Activated naive CD4-positive, alpha-beta T cell treated with anti-CD3 and anti-CD28 coated beads for 36 hours (primary cell): Measurements from ENCODE around the gene GPR42. TPM values are rescaled to one million over a fixed set of nuclear protein-coding genes. Genes with fewer than 3 reads are reported as not detected.

ENCODE experiments used
- CTCF ChIA-PET: fragments of 350-600 bp; sonication (Branson Sonifier 250); formaldehyde crosslinking; loops from one replicate; lab custom pipeline; 2021; ENCODE audit warnings: antibody characterized with exemption; lab: Charles Lee
- DNase-seq: peaks from one replicate; pipeline ENCODE4 v3.0.0-alpha.2; 2020
- H3K27ac Mint-ChIP-seq: one replicate; pipeline ENCODE4 v1.8.0; 2021; ENCODE audit warnings: mild to moderate bottlenecking, mixed read lengths
- H3K27me3 Mint-ChIP-seq: one replicate; pipeline ENCODE4 v1.8.0; 2021; ENCODE audit warnings: low read depth, mixed read lengths
- H3K36me3 Mint-ChIP-seq: one replicate; pipeline ENCODE4 v1.8.0; 2021; ENCODE audit warnings: low read depth, mixed read lengths
- H3K4me1 Mint-ChIP-seq: one replicate; pipeline ENCODE4 v1.8.0; 2021; ENCODE audit warnings: low read depth, mixed read lengths
- H3K4me3 Mint-ChIP-seq: one replicate; pipeline ENCODE4 v1.8.0; 2021; ENCODE audit warnings: mild to moderate bottlenecking, moderate library complexity, mixed read lengths
- H3K9me3 Mint-ChIP-seq: one replicate; pipeline ENCODE4 v1.8.0; 2021; ENCODE audit warnings: mixed read lengths
- intact Hi-C: fragments of 100-400 bp; cut with micrococcal nuclease; formaldehyde crosslinking; loops from one replicate; pipeline ENCODE4 v1.15.1; 2023
- total RNA-seq, 2 experiments: library from RNA; stranded (reverse); gene quantifications; one replicate each; pipeline ENCODE4 v1.2.3, GENCODE V29; 2021

Gene GPR42
- total RNA-seq, 2 experiments from 2014 or later, result 0.17 to 0.30 TPM

GRCh38 chr19:35404879-35405622 is 34.2 kb downstream of the GPR42 start:
- Mint-ChIP-seq H3K36me3 (no peaks in the 10 kb centered on the region), H3K4me1 (no peaks in the 10 kb centered on the region), H3K27me3 (no peaks in the 10 kb centered on the region), H3K9me3 (no peaks in the 10 kb centered on the region), H3K27ac (no peak overlapping the region), H3K4me3 (no peak overlapping the region)
- intact Hi-C loops, result no loop called here
- DNase-seq, result peak; percentile 53
- CTCF ChIA-PET, result interaction anchor here (1.0 kb wide), 1 partner anchor 63 kb away, joined by 3 read pairs; no protein-coding TSS in a partner anchor

- Mint-ChIP-seq H3K27me3 (no peaks in the 10 kb centered on the region), H3K9me3 (no peaks in the 10 kb centered on the region), H3K4me1 (no peaks in the 10 kb centered on the region), H3K4me3 (no peak overlapping the region), H3K36me3 (no peaks in the 10 kb centered on the region), H3K27ac (no peak overlapping the region)
- CTCF ChIA-PET, result interaction anchor here (0.6 kb wide), 1 partner anchor 1064 kb away, joined by 3 read pairs; no protein-coding TSS in a partner anchor
- intact Hi-C loops, result no loop called here
- DNase-seq, result no peak
Observed at GRCh38 chr19:35407619-35408018, 36.8 kb downstream of the GPR42 start.

- no peaks in the 10 kb centered on the region for H3K27me3 Mint-ChIP-seq
- no peaks in the 10 kb centered on the region for H3K9me3 Mint-ChIP-seq
- H3K4me3 Mint-ChIP-seq, result no peak overlapping the region
- DNase-seq, result no peak
- no peaks in the 10 kb centered on the region for H3K4me1 Mint-ChIP-seq
- no peak overlapping the region for H3K27ac Mint-ChIP-seq
- intact Hi-C loops, result no loop called here
- H3K36me3 Mint-ChIP-seq, result no peaks in the 10 kb centered on the region
- CTCF ChIA-PET, result no interaction called here
Observed at GRCh38 chr19:35408284-35409171, 37.7 kb downstream of the GPR42 start.

GRCh38 chr19:35409191-35409590 is 38.3 kb downstream of the GPR42 start:
- Mint-ChIP-seq H3K4me1 (no peaks in the 10 kb centered on the region), H3K4me3 (no peak overlapping the region), H3K27me3 (no peaks in the 10 kb centered on the region), H3K27ac (no peak overlapping the region), H3K36me3 (no peaks in the 10 kb centered on the region), H3K9me3 (no peaks in the 10 kb centered on the region)
- CTCF ChIA-PET, result no interaction called here
- intact Hi-C loops, result no loop called here
- DNase-seq, result no peak

- Mint-ChIP-seq H3K4me3 (no peak overlapping the region), H3K4me1 (no peaks in the 10 kb centered on the region), H3K9me3 (no peaks in the 10 kb centered on the region), H3K27ac (no peak overlapping the region), H3K27me3 (no peaks in the 10 kb centered on the region), H3K36me3 (no peaks in the 10 kb centered on the region)
- no peak for DNase-seq
- intact Hi-C loops, result no loop called here
- CTCF ChIA-PET, result no interaction called here
Observed at GRCh38 chr19:35410487-35410886, 39.6 kb downstream of the GPR42 start.

- Mint-ChIP-seq H3K27me3 (no peaks in the 10 kb centered on the region), H3K4me3 (no peak overlapping the region), H3K9me3 (no peaks in the 10 kb centered on the region), H3K4me1 (no peaks in the 10 kb centered on the region), H3K27ac (no peak overlapping the region), H3K36me3 (no peaks in the 10 kb centered on the region)
- CTCF ChIA-PET, result no interaction called here
- no peak for DNase-seq
- intact Hi-C loops, result no loop called here
Observed at GRCh38 chr19:35414442-35414841, 43.6 kb downstream of the GPR42 start.

GRCh38 chr19:35416331-35416730 is 45.5 kb downstream of the GPR42 start:
- Mint-ChIP-seq H3K4me1 (no peaks in the 10 kb centered on the region), H3K27ac (no peak overlapping the region), H3K36me3 (no peaks in the 10 kb centered on the region), H3K9me3 (no peaks in the 10 kb centered on the region), H3K27me3 (no peaks in the 10 kb centered on the region), H3K4me3 (no peak overlapping the region)
- intact Hi-C loops, result no loop called here
- no peak for DNase-seq
- CTCF ChIA-PET, result no interaction called here

GRCh38 chr19:35417278-35417677 is 46.4 kb downstream of the GPR42 start:
- no peak for DNase-seq
- CTCF ChIA-PET, result interaction anchor here (0.6 kb wide), 1 partner anchor 57 kb away, joined by 4 read pairs; no protein-coding TSS in a partner anchor
- no peak overlapping the region for H3K4me3 Mint-ChIP-seq
- intact Hi-C loops, result no loop called here
- H3K4me1 Mint-ChIP-seq, result no peaks in the 10 kb centered on the region
- no peak overlapping the region for H3K27ac Mint-ChIP-seq
- no peaks in the 10 kb centered on the region for H3K36me3 Mint-ChIP-seq
- no peaks in the 10 kb centered on the region for H3K9me3 Mint-ChIP-seq
- no peaks in the 10 kb centered on the region for H3K27me3 Mint-ChIP-seq

- CTCF ChIA-PET, result interaction anchor here (1.0 to 1.1 kb wide), 2 partner anchors 12 to 77 kb away, joined by 3 read pairs; no protein-coding TSS in a partner anchor
- H3K9me3 Mint-ChIP-seq, result no peaks in the 10 kb centered on the region
- H3K4me3 Mint-ChIP-seq, result no peak overlapping the region
Observed at GRCh38 chr19:35417713-35418534, 47.1 kb downstream of the GPR42 start.

GRCh38 chr19:35419046-35419445 is 48.2 kb downstream of the GPR42 start:
- H3K36me3 Mint-ChIP-seq, result no peaks in the 10 kb centered on the region
- no peak overlapping the region for H3K27ac Mint-ChIP-seq
- CTCF ChIA-PET, result interaction anchor here (1.1 kb wide), 1 partner anchor 11 kb away, joined by 3 read pairs; no protein-coding TSS in a partner anchor
- no peaks in the 10 kb centered on the region for H3K27me3 Mint-ChIP-seq
- H3K4me1 Mint-ChIP-seq, result no peaks in the 10 kb centered on the region
- intact Hi-C loops, result no loop called here
- no peak overlapping the region for H3K4me3 Mint-ChIP-seq
- no peak for DNase-seq
- no peaks in the 10 kb centered on the region for H3K9me3 Mint-ChIP-seq

More at GRCh38 chr19:35417713-35418534, 47.1 kb downstream of the GPR42 start:
- H3K27me3 Mint-ChIP-seq, result no peaks in the 10 kb centered on the region
- H3K27ac Mint-ChIP-seq, result no peak overlapping the region
- no peak for DNase-seq
- H3K36me3 Mint-ChIP-seq, result no peaks in the 10 kb centered on the region
- H3K4me1 Mint-ChIP-seq, result no peaks in the 10 kb centered on the region
- intact Hi-C loops, result no loop called here

- no peak overlapping the region for H3K27ac Mint-ChIP-seq
- no peak overlapping the region for H3K4me3 Mint-ChIP-seq
- H3K27me3 Mint-ChIP-seq, result no peaks in the 10 kb centered on the region
- no peaks in the 10 kb centered on the region for H3K36me3 Mint-ChIP-seq
- intact Hi-C loops, result loop anchor here (1.0 kb wide), 2 partner anchors 48 to 75 kb away; no protein-coding TSS in a partner anchor
- CTCF ChIA-PET, result interaction anchor here (1.2 kb wide), 1 partner anchor 48 kb away, joined by 4 read pairs; no protein-coding TSS in a partner anchor
- no peaks in the 10 kb centered on the region for H3K9me3 Mint-ChIP-seq
- DNase-seq, result no peak
- no peaks in the 10 kb centered on the region for H3K4me1 Mint-ChIP-seq
Observed at GRCh38 chr19:35419805-35420204, 48.9 kb downstream of the GPR42 start.

- no peak for DNase-seq
- H3K27ac Mint-ChIP-seq, result no peak overlapping the region
- H3K36me3 Mint-ChIP-seq, result no peaks in the 10 kb centered on the region
- no peaks in the 10 kb centered on the region for H3K9me3 Mint-ChIP-seq
- CTCF ChIA-PET, result no interaction called here
- intact Hi-C loops, result no loop called here
- no peaks in the 10 kb centered on the region for H3K4me1 Mint-ChIP-seq
- H3K4me3 Mint-ChIP-seq, result no peak overlapping the region
- no peaks in the 10 kb centered on the region for H3K27me3 Mint-ChIP-seq
Observed at GRCh38 chr19:35421362-35421761, 50.5 kb downstream of the GPR42 start.
